Measurements from ENCODE around the gene TBX1.

TBX1 gene

DNA sequence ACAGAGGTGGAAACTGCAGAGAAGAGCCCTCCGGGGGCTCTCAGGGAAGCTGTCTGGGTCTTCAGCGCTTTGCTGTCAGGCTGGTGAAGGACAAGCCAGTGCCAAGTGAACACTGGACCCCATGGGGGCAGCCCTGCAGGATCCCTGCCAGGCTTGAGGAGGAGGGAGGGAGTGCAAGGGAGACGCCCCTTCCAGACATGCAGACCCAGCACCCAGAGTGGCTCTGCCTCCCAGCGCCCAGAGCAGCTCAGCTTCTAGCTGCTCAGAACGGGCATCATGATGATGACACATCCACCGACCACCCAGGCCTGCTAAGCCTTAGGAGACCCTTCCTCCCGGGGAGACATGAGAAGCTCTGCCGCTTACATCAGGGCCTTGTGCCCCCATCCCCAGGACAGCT, 39.7 kb downstream of the TBX1 start:
- no peak for DNase-seq

DNA sequence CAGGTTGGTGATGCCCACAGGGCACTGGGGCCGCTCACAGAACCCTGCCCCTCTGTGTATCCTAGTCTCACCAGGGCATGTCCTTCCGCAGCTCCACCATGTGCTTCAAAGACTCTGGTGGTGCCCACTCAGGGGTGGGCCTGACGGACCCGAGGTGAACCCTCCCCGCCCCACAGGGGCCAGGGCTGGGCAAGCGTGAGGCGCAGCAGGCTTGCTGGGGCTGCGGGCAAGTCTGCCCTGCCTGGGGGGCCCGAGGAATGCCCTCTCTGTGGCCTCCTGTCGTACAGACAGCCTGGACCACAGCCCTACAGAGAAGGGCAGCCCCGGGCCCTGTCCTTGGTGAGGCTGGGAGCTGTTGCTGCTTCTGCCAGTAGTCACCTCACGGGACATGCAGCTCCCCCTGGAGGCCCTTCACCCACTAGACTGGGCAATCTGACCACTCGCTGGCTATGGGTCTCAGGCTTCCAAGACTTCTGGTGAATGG, 40.2 kb downstream of the TBX1 start:
- DNase-seq = no peak

DNA sequence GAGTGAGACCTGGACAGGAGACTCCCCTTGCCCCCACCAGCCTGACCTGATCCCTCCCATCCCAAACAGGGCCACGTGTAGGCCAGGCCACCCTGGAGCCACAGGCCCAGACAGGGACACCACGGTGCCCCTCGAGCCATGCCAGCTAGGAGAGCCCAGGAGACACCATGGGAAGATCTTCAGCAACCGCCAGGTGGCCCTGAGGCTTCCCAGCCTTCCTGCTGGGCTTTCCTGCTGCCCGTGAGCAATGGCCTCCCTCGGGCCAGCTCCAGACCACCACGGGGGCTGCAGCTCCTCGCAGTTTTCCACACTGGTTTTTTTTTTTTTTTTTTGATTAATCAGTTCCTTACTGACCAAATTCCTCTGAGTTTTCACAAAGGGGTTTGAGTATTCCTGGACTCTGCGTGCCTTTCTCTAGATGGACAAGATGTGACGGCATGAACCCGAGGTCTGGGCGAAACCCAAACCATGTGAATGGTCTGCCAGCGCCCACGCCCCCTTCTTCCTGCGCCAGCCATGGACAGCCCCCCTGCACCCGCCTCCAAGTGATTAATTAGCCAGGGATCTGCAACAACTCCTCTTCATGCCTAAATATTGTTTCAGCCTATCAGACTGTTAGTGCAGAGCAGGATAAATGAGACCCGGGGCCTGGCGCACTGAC, 40.9 kb downstream of the TBX1 start:
- DNase-seq = no peak

DNA sequence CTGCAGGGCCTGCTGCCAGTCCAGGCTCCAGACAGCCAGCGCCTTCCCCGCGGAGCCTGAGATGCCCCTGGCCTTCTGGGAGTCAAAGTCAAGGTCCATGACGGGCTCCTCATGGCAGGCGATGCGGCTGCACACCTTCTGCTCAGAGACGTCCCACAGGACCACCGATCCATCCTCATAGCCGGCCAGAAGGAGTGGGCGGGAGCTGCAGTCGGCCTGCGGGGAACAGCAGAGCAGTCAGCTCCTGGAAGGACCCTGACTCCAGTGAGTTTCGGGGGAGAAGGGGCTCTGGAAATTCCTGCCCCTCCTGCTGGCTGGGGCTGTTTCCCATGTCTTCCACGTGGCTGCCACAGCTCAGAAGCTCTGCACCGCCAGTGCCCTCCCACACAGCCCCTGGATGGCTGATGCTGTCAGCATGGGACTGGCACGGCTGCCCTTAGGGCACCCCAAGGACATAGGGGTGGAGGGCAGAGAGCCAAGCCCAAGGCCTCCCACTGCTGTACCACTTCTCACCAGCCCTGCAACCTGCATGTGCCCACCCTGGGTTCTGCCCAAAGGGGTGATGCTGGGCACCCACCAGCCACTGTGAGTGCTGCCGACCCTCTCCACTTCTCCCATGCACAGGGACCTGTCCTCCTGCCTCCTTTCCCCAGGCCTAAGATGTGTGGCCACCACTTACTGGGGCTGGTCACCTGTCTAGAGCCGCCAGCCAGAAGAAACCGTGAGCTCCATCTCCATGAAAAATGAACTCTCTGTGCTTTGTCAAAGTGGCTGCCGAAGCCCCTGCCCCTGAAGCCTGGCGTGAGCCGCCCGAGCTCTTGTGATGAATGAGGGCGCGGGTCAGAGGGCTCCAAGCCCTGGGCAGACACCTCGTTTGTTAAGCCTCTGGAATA, 41.7 kb downstream of the TBX1 start:
- no peak for DNase-seq

DNA sequence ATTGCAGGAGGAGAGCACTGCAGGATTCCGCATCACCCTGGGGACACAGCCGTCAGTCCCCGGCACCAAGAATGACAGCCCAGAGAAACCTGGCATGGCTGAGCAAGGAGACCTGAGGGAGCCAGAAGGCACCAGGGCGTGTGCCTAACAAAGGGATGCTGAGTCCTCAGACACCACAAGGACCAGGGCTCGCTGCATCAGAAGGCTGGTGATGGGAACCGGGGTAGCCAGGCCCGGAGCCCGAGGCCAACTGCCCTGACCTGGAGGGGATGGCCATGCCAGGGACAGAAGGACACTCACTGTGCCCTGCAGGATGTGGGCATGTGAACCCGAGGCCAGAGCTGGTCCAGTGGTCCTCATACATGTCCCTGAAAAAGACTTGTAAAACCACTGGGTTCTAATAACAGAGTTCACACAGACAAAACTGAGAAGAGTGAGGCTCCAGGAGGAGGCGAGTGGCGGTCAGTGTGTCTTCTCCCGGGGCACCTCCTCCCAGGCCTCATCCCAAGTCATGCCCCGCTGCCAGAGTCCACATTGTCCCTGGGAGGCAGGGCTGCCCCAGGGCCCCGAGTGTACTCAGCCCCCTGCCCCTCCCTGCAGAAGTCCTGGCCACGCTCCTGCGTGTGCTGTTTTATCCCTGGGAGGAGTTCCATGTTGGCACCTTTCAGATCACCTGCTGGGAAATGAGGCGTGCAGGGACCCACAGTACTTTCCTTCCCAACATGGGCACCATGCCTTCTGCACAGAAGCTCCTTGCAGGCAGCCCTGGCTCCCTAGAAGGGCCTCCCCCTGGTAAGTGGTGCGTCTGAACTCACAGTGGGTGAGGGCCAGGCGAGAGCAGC, 42.5 kb downstream of the TBX1 start:
- DNase-seq = no peak

DNA sequence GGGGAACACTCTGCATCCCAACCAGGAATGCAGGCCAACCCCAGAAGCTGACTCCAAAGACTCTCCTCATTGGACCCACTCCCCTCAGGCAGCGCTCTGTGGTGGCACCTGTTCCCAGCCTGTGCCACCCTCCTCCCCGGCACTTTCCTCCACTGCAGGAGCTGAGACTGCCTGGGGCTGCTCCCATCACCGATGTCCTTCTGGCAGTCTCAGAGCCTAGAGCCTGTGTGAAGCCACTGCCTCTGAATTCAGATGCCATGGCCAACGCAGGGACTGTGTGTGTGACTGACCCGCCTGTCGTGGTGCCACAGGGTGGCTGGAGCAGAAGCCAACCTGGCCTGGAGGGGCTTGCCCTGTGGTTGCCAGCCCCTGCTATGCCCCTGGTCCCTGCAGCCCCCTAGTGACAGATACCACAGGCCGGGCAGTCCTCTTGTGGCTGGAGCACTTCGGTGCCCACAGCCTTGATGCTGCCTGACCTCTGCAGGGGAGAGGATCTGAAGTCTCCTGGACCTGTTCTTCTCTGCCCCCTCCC, 43.2 kb downstream of the TBX1 start:
- no peak for DNase-seq

DNA sequence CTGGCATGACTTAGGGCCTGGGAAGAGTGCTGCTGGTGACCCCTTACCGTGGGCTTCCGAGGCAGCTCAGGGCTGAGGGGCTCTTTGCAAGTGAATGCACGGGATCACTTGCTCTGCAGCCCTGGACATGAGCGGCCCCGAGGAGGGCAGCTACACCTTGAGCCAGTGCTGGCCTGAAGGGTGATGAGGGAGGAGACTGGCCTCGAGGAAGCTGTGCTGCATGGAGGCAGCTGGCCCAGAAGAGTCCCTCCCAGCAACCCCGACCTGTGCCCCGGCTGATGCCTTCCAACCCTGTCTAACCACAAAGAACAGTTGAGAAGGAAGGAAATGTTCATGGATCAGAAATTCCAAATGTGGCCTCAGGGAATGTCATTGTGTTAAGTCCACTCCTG, 45.2 kb downstream of the TBX1 start:
- DNase-seq = no peak

DNA sequence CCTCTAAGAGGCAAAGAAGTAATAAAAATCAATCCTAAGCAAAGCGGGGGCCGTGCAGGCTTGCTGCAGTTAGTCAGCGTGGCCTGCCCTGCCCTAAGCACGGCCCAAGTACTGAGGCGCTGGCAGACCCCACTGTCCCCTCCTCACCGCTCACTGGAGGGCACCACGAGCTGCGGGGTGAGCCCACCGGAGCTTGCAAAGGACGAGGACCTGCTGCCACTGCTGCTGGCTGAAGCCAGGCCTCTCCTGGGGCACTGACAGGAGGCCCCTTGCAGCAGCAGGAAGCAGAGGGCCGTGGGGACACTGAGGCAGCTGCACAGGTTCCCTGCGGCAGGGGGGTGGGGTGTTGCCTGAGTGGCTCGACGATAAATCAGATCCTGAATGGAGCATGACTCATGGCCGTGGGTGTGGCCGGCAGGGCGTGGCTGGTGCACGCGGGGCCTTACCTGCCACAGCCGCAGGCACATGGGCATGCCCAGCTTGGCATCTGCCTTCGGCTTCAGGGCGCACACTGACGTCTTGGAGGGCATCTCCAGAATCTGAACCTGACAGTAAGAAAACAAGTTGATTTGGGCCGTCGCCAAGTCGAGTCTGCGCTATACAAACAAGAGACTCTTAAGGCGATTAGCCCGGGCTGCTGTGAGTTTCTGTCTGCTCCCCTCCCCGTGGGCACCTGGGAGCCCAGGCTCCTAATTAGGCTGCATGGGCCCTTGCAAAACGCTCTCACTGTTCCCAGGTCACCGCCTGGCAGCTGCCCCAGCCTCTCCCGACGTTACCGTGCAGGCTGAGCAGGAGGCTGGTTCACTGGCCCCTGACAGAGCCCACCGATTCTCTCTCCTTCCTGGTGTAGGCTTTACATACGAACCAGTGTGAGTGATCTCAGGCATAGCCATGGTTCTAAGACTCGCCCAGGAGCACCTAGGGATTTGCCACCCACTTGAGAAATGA, 45.9 kb downstream of the TBX1 start:
- DNase-seq = no peak

DNA sequence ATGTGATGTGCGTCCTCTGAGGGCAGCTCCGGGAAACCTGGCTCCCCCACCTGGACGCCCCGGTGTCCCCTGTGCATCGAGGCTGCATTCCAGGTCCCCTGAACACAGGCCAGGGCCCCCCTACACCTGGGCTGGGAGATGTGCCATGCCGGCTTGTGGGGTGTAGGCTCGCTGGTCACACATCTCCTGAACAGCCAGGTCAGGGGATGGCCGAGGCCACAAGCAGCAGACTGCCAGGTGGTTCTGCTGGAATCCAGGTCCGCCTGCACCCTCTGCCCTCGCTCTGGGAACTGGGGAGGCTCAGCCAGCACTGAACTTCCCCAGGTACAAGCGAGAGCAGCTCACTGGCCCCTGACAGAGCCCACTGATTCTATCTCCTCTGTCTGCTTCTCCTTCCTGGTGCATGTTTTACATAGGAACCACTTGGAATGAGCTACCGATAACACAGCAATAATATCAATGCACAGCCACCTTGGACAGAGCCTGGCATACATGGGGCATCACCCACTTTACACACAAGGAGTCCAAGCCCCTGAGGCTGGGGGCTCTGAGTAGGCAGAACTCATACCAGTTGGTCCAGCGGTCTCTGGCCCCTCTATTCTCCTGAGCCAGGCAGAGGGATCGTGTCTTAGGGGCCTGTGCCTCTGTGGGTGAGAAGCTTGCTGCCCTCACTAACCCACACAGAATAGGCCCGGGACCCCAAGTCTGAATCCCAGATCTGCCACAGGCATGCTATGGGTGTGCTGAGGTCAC, 46.8 kb downstream of the TBX1 start:
- no peak for DNase-seq

DNA sequence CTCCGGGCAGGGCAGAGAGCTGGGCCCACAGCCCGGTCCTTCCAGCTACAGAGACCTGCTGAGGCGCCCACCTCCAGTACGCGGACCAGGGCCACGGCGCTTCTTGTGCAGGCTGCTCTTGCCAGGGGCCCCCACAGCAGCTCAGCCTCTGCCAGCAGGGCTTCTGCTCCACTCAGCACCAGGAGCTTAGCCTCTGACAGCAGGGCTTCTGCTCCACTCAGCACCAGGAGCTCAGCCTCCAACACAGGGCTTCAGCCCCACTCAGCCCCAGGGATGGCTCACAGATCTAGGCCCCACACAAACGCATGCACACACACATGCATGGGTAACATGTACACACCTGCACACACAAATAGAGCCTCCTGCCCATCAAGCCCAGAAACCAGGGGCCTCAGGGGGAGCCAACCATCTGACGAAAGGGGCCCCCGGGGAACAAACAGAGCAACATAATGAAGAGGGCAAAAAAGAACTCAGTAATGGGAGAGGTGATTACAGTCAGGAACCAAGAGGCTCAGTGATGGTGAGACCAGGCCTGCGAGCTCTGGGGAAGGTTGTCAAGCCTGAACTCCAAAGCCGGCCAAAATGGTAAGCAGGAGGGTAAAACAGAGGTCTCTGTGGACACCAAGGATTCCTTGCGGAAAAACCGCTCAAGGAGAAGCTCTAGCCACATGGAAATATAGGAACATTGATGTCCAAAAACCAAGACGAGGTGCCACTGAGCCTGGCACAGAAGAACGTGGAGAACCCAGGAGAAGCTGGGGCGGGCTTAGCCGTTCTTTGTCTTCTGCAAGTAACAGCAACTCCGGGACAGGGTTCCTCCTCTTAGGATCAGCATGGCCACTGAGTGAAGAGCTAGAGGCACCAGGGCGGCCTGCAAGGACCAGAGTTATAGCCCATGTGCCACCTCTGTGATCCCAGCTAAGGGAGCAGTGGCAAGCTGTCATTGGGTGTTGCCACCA, 47.6 kb downstream of the TBX1 start:
- no peak for DNase-seq

DNA sequence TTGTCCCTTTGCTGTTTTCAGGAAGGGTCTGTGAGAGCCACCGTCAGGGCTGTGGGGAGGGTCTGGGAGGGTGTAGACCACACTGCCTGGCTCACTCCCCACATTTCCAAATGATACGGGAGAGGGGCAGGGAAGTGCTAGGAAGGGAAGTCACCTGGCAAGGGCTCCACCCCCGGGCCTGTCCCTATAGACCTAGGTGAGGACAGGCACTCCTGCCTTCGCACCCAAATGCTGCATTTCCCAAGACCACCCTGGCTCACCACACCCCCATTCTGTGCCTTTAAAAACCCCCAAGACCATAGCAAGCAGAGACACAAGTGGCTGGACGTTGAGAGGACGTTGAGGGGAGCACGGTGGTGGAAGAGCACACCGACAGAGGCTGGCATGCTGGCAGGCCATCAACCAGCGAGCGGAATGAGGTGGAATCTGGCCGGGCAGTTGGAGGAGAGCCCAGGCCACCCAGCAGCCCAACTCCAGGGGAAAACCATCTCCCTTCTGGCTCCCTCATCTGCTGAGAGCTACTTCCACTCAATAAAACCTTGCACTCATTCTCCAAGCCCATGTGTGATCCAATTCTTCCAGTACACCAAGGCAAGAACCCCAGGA, 48.4 kb downstream of the TBX1 start:
- no peak for DNase-seq

DNA sequence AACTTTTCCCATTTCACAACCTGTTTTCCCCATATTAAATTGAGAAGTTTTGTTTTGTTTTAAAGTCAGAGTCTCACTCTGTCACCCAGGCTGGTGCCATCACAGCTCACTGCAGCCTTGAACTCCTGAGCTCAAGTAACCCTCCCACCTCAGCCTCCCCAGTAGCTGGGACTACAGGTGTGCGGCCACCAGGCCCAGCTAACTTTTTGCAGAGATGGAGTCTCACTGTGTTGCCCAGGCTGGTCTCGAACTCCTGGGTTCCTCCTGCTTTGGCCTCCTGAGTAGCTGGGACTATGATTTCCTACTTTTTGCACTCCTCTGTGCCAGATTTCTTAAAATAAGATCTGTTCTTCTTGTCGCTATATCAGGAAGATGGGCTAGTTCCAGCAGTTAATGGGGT, 49.2 kb downstream of the TBX1 start:
- DNase-seq = no peak

DNA sequence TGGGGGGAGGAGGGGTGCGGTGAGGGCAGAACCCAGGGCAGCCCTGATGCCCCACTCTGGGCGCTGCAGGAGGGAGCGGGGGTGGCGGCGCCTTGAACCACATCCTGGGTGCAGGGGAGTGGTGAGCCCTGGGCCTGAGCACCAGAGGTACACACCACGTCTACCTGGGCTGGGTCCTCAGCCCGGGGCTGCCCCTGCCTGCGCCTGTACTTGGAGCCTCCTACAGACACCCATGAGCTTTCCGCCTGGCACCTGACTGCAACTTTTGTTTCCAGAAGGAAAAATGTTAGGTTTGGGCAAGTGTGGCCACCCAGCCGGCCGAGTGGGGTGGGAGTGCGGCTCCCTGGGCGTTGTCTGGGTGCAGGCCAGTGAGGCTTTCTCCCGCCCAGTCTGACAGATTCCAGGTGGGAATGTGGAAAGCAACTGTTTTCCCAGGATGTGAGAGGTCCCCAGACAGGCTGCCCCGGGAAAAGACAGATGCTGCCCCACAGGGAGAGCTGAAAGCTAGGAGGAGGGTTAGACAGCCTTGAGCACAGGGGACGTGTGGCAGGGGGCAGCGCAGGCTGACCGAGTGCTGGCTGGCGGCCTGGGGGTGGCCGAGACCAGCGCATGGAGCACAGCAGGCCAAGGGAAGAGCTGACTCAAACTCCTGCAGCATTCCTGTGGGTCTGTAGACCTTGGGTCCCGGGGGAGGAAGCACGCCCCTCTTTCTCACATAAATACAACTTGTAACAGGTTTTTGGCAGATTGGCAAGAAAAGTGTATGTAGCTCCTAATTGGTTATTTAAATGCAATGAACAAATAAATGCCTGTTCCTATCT, 50.0 kb downstream of the TBX1 start:
- DNase-seq = no peak

DNA sequence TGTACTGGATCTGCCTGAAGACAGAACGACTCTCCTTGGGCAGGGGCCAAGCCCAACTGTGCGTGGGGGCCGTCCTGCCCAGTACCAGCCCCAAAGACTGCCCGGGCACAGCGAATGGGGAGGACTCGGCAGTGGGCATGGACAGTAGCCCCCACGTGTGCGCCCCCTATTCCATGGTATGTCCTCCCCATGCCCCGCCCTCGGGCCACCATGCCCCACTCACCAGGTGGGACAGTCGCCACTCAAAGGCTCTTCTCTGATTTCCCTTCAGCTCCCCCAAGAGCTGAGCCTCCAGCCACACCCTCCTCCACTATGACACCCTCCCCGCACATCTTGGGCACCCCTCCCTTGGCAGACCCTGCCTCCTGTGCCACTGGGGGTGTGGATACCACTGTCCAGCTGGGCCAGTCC, 50.6 kb downstream of the TBX1 start:
- no peak for DNase-seq

DNA sequence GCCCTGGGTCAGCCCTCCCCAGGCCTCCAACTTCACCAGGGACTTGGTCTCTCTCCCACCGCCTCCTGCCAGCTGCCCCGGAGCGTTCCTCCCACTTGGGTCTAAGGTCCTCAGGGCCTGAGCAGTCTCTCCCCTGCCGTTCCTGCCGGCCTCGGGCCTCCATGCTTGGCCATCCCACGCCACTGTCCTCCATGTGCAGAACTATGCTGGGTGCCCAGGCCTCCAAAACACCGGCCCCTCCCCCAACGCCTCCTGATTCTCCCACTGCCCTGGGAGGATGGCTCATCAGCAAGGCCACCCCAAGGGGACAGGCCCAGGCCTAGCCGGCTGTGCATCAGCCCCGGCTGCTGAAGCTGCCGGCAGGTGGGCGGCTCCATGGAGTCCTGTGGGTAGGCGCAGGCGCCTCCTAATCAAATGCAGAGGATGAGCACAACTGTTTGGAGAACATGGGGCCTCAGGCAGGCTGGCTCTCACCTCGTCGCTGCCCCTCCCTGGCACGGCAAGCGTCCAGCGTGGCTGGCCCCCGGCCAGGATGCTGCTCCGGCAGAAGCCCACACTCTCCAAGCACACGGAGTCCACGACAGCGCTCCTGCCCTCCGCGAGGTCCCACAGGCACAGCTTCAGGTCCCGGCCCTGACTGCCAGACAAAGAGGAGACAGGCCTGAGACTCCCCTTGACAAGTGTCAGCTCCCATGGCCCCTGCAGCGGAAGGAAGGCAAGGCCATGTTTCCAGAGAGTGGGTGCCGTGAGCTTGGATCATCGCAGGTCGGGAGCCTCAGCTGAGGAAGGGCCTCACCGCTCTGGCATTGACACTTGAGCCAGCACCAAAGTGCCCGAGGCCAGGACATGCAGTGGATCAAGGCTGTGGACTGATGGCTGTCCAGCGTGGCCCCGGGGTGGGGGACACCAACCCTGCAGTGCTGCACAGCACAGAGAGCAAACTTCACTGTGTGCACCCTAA, 51.5 kb downstream of the TBX1 start:
- DNase-seq = no peak

DNA sequence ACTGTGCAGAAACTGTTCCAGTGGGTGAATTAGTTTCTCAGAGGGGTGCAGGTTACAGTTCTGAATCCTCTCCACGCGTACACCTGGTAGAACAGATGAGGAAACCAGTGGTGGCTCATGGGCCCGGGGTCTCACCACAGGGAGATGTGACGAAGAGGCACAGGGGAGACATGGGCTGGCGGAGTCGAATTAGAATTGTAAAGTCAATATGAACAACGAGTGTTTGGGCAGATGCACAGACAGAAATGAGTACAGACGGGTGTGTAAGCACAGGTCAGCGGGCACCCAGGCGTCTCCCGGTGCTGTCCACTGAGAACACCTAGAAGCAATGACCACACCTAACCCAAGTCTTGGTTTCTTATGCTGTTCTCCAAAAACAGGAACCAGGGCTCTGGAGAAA, 52.3 kb downstream of the TBX1 start:
- DNase-seq = no peak

DNA sequence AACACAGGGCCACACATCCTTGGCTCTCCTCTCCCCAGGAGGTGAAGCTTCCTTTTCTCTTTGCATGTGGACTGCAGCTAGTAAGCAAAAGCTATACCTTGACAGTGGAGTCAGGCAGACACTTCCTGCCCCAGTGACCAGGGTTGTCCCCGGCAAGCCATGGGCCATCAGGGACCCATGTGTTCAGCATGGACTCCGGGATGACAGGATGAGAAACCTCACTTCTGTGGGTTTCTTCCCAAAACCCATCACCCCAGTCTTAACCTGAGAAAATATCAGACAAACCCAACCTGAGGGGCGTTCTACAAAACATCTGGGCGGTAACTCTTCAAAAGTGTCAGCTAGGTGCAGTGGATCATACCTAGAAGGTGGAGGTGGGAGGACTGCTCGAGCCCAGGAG, 53.9 kb downstream of the TBX1 start:
- DNase-seq = no peak
